DMS114 treated with DMSO at 0.1 percent for 48 hours (cell line): ENCODE data around the gene CTNND1.
"Not testable (repeated sequence)": the region's sequence is repeated elsewhere in the genome, so short reads cannot be mapped to it uniquely, and the experiment has no call there.

Source experiments
- DNase-seq: peaks from one replicate; lab custom pipeline; 2025; ENCODE audit not compliant: unreplicated experiment; lab: John Stamatoyannopoulos, UW

The CTNND1 gene

GRCh38 chr11:57761301-57762234, at the start of gene CTNND1:
TSS of gene CTNND1 (plus strand) at chr11:57761802. CDS start at chr11:57791479, 29,677 bp downstream.
- DNase-seq: peak; percentile 42

DNA sequence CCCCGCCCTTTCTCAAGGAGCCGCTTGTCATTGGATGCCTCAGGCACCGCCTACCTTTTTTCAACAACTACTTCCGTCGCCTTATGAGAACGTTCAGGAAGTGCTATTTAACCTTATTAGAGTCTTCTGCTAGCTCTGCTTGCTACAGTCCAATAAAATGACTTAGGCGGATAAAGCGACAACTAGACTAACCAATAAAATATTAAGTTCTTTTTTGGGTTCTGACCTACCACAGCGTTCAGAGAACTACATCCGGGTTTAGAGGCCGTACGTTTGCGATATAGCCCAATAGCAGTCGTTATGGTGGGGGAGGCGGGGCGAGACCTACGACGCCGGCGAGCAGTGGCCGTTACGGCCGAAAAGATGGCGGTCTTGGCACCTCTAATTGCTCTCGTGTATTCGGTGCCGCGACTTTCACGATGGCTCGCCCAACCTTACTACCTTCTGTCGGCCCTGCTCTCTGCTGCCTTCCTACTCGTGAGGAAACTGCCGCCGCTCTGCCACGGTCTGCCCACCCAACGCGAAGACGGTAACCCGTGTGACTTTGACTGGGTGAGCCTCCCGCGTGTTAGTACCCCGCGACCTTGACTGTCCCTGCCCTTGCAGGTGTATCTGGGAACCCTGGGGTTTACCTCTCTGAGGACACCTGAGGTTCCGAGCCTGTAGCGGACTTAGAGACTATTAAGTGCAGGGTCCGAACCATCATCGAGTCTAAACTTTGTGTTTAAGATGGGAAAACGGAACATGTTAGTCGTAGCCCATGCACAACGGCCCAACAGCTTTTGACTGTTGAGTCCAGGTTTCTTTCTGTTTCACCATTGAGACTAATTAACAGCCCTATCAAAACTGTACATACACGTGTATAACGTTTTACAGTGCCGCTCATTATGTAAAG, 49.1 kb upstream of the CTNND1 start, which contains the start of gene TMX2:
Gene TMX2 (plus strand): TSS at position 338 of the 895 bp plus-strand sequence. CDS start 26 bp downstream, at position 364.
- peak; percentile 96 for DNase-seq

DNA sequence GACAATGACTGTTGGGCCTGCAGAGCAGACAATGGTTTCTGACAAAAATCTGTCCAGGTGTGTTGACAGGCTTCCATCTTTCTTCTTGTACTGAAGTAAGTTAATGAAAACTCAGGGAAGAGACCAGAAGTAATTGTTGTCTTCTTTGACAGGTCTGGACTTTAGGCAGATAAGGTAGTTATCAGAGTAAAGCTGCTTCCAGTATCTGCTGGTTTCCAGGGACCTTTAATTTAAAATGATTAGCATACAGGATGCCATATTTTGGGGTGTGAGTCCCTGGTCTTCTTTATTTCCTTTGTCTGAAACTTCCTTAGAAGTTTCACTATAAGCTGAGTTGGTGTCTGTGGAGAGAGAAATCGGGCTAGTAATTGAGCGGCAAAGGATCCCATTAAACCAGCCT, 47.8 kb upstream of the CTNND1 start:
- DNase-seq: no peak

DNA sequence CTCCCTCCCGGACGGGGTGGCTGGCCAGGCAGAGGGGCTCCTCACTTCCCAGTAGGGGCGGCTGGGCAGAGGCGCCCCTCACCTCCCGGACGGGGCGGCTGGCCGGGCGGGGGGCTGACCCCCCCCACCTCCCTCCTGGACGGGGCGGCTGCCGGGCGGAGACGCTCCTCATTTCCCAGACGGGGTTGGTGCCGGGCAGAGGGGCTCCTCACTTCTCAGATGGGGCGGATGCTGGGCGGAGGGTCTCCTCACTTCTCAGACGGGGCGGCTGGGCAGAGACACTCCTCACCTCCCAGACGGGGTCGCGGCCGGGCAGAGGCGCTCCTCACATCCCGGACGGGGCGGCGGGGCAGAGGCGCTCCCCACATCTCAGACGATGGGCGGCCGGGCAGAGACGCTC, 44.9 kb upstream of the CTNND1 start:
- not testable (repeated sequence) for DNase-seq

- no peak for DNase-seq
Observed at GRCh38 chr11:57727185-57727584, 34.4 kb upstream of the CTNND1 start.

DNA sequence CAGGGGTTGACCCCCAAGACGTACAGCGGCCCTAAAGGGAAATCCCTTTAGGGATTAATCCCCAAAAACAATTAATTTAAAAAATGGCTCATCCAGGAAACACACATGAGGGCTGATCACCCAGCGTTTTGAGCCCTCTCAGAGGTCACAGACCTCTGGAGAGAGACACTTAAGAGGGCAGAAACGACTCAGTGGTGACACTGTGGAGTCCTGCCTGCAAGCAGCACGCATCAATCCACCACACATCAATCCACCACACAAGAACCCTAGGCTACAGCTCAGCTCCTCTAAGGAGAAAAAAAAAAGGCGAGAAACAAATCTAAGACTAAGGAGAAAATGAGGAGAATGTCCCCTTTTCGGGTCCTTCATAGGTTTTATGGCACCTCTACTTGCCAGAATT, 32.8 kb upstream of the CTNND1 start:
- no peak for DNase-seq

DNA sequence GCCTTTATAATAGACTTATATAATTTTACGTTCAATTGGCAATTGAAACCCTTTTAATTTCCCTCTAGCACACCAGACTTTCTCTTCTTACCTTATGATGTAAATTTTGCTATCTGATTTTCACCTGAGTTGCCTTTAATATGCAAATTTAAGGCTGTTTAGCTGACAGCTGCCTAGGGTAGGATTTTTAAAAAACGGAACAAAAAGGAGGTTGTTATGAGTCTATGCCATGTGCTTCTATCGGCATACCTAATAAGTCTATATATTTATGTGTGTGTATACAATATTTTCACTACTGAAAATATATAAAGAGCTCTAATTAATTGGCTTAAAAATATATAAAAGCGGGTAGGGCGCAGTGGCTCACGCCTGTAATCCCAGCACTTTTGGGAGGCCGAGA, 32.1 kb upstream of the CTNND1 start:
- DNase-seq: no peak

DNA sequence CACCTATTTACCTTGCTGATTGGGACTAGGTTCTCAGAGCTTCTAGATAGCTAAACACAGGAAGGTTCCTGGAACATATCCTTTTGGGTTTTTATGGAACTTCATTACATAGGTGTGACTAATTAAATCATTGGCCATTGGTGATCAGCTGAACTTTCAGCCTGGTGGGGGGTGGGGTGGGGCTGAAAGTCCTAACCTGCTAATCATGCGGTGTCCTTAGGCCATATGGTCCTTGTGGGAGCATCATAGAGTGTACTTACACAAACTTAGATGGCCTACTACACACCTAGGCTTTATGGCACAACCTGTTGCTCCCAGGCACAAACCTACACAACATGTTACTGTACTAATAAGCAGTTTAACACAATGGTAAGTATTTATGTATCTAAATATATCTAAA, 28.9 kb upstream of the CTNND1 start:
- no peak for DNase-seq

- no peak for DNase-seq
Observed at GRCh38 chr11:57735619-57736298, 25.8 kb upstream of the CTNND1 start.

DNA sequence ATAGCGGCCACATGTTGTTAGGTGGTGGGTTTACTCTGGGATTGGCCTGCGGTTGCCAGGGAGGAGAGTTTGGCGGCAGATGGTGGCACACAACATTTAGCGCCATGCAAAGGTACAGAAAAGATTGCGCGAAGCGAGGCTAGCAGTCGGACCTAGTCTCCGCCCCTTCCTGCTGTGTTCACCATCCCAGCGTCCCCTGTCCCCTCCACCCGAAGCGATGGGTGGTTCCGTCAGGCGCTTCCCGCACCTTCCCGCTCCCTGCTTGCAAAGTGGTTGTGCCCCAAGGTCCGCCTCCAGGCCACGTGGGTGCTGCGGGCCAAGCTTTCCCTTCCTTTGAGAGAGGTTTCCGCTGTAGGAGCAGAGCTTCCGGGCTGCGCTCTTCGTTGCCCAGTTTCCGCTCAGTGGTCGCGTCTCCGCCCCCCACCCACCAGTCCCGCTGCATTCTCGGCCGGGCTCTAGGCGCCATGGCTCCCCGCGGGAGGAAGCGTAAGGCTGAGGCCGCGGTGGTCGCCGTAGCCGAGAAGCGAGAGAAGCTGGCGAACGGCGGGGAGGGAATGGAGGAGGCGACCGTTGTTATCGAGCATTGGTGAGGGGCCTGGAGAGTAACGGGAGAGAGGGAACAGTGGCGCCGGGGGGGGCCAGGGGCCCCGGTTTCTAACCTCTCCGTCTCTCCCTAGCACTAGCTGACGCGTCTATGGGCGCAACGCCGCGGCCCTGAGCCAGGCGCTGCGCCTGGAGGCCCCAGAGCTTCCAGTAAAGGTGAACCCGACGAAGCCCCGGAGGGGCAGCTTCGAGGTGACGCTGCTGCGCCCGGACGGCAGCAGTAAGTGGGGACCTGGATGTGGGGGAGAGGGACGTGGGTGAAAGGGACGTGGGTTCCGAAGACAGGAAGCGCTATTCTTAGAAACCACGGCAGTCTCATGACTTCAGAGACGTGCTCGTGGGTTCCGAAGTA, 20.2 kb upstream of the CTNND1 start, which contains the start of gene SELENOH:
Gene SELENOH (plus strand): TSS at position 360 of the 955 bp plus-strand sequence. CDS start 105 bp downstream, at position 465.
- DNase-seq: peak; percentile 82

- DNase-seq: no peak
Observed at GRCh38 chr11:57742087-57742452, 19.5 kb upstream of the CTNND1 start.

DNA sequence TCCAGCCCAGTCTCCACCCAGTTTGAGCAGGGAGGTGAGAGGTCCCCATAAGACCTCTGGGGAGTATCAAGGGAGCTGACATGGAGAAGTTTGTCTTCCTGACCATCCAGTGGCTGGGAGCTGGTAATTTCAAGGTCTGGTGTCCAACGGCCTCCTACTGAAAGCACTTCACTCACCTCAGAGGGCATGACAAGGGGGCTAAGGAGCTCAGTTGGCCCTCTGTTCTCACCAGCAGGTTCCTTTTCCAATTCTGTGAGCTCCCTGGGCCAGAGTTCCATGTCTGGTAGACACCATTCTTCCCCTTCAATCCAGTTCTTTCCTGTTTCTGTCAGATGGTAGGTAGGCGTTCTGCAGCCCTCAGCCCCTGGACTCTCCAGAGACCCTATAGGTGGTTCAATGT, 17.2 kb upstream of the CTNND1 start:
- no peak for DNase-seq

DNA sequence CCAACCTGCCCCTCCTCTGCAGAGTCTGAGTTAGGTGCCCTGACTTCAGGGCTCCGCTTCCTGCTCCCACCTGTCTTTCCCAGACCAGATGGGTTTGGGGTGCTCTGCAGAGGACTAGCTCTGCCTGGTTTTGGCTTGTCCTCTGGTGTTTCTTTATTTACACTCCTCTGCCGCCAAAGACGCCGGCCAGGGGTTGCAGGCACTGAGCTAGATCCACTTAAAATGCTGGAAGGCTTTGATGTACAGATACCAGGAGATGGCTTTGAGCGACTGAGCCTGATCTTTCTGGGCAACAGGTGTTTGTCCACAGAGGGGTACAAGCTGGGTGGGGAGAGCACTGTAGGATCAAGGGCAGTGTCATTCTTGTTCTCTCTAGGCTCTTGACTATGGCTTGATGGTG, 16.4 kb upstream of the CTNND1 start:
- DNase-seq: no peak

DNA sequence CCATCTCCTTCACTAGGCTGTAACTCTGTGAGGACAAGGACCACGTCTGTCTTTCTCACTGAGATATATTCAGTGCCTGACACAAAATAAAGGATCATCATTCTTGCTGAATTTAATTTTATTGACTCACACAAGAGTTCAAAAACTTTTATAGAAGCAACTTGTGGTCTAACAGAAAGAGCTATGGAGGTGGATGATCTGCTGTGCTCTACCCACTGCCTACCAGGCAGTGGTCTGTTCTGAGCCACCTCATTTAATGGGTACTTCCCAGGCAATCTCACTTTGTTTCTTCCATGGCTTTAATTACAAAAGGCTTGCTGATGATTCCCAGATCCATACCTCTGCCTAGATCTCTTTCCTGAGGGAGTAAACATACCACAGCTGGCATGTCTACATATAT, 14.7 kb upstream of the CTNND1 start:
- DNase-seq: no peak

DNA sequence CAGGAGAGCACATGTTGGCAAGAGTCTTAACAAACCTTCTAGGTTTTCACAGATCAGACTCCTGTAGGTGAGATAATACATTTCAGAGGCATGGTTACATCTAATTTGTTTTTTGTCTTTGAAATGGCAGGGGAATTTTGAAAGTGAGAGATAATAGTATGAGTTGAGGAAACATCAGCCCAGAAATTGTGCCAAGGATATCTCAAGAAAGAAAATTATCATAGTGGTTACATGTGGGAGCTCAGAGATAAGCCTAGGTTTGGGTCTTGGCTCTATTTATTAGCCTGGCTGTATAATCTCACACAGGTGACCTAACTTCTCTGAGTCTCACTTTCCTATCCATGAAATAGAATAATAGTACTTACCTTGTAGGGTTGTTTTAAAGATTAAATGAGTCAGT, 10.4 kb upstream of the CTNND1 start:
- no peak for DNase-seq

GRCh38 chr11:57751676-57752253, 9.8 kb upstream of the CTNND1 start, which contains the start of gene BTBD18:
TSS of gene BTBD18 (minus strand) at chr11:57751819. CDS start at chr11:57751188, 631 bp downstream.
- DNase-seq: no peak

DNA sequence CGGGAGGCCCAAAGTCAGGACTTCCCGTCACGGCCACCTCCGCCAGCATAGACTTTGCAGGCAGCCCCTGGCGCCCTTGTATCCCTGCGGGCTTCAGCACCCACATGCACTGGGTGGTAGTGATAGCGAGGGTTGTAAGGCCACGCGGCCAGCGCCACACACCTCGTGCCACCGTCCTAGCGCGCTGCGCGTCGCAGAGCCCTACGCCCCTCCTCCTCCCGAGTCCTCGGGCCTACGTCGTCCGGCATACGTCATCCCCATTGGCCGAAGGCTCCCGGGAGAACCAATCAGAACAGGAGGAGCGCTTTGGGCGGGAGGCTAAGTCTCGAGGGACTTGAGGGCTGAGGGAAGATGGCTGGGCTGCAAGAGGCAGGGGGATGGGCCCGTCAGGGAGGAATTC, 8.6 kb upstream of the CTNND1 start:
- DNase-seq: no peak

DNA sequence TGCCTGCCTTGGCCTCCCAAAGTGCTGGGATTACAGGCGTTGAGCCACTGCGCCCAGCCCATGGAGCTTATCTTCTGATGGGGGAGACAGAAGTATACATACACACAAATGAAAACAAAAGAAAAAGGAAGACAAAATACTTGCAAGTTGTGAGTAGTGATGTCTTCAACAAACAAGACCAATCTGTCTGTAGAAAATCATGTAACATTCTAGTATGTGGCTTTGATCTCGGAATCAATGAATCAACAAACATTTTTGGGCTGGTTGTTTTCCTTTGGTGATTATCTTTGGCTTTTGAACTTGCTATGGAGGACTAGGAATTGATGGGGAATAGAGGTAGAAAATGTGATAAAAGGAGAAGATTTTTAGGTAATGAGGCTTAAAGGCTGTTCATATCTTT, 3.4 kb upstream of the CTNND1 start:
- no peak for DNase-seq

DNA sequence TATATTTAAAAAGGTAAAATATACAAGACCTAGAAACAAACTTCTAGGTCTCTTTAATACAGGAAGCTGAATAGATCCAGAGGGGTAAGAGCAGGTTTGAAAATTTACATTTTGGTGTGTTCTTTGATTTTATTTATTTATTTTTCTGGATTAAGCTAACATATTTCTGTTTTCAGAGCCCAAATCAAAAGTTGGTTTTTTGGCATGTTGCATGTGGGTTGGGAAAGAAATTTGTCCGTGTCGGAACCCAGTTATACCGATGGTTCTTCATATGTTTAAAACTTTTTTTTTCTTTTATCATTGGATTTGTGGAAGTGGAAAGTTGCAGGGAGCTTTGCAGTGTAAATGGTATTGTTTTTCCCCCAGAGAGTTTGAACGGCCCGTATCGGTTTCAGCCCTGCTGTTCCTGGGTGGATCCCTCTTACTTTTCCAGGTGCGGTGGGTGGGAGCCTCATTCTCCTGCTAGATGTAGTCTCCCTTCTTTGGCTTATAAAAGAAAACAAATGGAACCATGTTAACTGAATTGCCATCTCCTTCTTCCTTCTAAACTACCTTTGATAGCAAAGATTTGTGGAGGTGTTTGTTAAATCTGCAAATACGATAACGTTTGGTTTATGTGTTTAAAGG, 746 bp downstream of the CTNND1 start:
- no peak for DNase-seq
